ENCODE measurements around the gene MYL7. TPM values are rescaled to one million over a fixed set of nuclear protein-coding genes. Genes with fewer than 3 reads are reported as not detected.

The MYL7 gene
- total RNA-seq, 2 experiments from 2014 or later, result not detected

GRCh38 chr7:44112231-44112996 lies 28.7 kb downstream of the MYL7 start:
- ATAC-seq (no peak), DNase-seq (no peak)
- Mint-ChIP-seq H3K27me3 (no peaks in the 10 kb centered on the region), H3K4me1 (no peaks in the 10 kb centered on the region), H3K27ac (no peak overlapping the region), H3K36me3 (ENCODE audit: low read depth) (peaks cover 36% of the 10 kb centered on the region), H3K9me3 (ENCODE audit: low read depth) (no peaks in the 10 kb centered on the region), H3K4me3 (no peak overlapping the region)
- ChIA-PET POLR2A (interaction anchor here (0.9 kb wide), 1 partner anchor 10 kb away, joined by 4 read pairs; no protein-coding TSS in a partner anchor), CTCF (interaction anchor here (0.9 kb wide), 1 partner anchor 10 kb away, joined by 3 read pairs; no protein-coding TSS in a partner anchor)
- intact Hi-C loops (cut with DNase I, micrococcal nuclease), result no loop called here

- no peaks in the 10 kb centered on the region for H3K9me3 Mint-ChIP-seq (ENCODE audit: low read depth)
- POLR2A ChIA-PET, result interaction anchor here (0.9 kb wide), 1 partner anchor 10 kb away, joined by 4 read pairs; no protein-coding TSS in a partner anchor
- CTCF ChIA-PET, result interaction anchor here (0.9 kb wide), 1 partner anchor 10 kb away, joined by 3 read pairs; no protein-coding TSS in a partner anchor
- ATAC-seq (no peak), DNase-seq (no peak)
- no peaks in the 10 kb centered on the region for H3K4me1 Mint-ChIP-seq
- H3K27ac Mint-ChIP-seq, result no peak overlapping the region
- no peak overlapping the region for H3K4me3 Mint-ChIP-seq
- intact Hi-C loops (cut with DNase I, micrococcal nuclease), result no loop called here
- no peaks in the 10 kb centered on the region for H3K27me3 Mint-ChIP-seq
- peaks cover 32% of the 10 kb centered on the region for H3K36me3 Mint-ChIP-seq (ENCODE audit: low read depth)
Measured at GRCh38 chr7:44111761-44112160, 29.4 kb downstream of the MYL7 start.

- H3K27ac Mint-ChIP-seq, result no peak overlapping the region
- H3K27me3 Mint-ChIP-seq, result no peaks in the 10 kb centered on the region
- no peak overlapping the region for H3K4me3 Mint-ChIP-seq
- no peak for ATAC-seq
- no peaks in the 10 kb centered on the region for H3K9me3 Mint-ChIP-seq (ENCODE audit: low read depth)
- H3K4me1 Mint-ChIP-seq, result peaks cover under 1% of the 10 kb centered on the region
- DNase-seq, result no peak
- H3K36me3 Mint-ChIP-seq (ENCODE audit: low read depth), result peaks cover 34% of the 10 kb centered on the region
- ChIA-PET CTCF (no interaction called here), POLR2A (interaction anchor here (0.9 kb wide), 1 partner anchor 11 kb away, joined by 4 read pairs; no protein-coding TSS in a partner anchor)
- intact Hi-C loops (cut with DNase I, micrococcal nuclease), result no loop called here
Measured at GRCh38 chr7:44110719-44111635, 30.2 kb downstream of the MYL7 start.

- no peak for DNase-seq
- Mint-ChIP-seq H3K4me3 (no peak overlapping the region), H3K27me3 (no peaks in the 10 kb centered on the region), H3K4me1 (peaks cover 10% of the 10 kb centered on the region), H3K27ac (no peak overlapping the region), H3K9me3 (ENCODE audit: low read depth) (no peaks in the 10 kb centered on the region), H3K36me3 (ENCODE audit: low read depth) (peaks cover 30% of the 10 kb centered on the region)
- no peak for ATAC-seq
- ChIA-PET CTCF (interaction anchor here (1.4 to 1.5 kb wide), 2 partner anchors 10 to 12 kb away, joined by 5 to 7 read pairs; no protein-coding TSS in a partner anchor), POLR2A (no interaction called here)
- intact Hi-C loops (cut with DNase I, micrococcal nuclease), result no loop called here
Measured at GRCh38 chr7:44109991-44110390, 31.1 kb downstream of the MYL7 start.

GRCh38 chr7:44108768-44109750 lies 32.1 kb downstream of the MYL7 start:
- Mint-ChIP-seq H3K27me3 (no peaks in the 10 kb centered on the region), H3K36me3 (ENCODE audit: low read depth) (peaks cover 23% of the 10 kb centered on the region), H3K4me1 (peaks cover 10% of the 10 kb centered on the region), H3K9me3 (ENCODE audit: low read depth) (no peaks in the 10 kb centered on the region), H3K27ac (no peak overlapping the region), H3K4me3 (no peak overlapping the region)
- ChIA-PET CTCF (interaction anchor here (1.4 to 1.5 kb wide), 2 partner anchors 11 kb away, joined by 5 to 7 read pairs; no protein-coding TSS in a partner anchor), POLR2A (no interaction called here)
- ATAC-seq, result no peak
- intact Hi-C loops (cut with DNase I, micrococcal nuclease), result no loop called here
- no peak for DNase-seq

GRCh38 chr7:44107961-44108767 lies 33.0 kb downstream of the MYL7 start:
- ATAC-seq (no peak), DNase-seq (no peak)
- Mint-ChIP-seq H3K4me1 (peaks cover 12% of the 10 kb centered on the region), H3K4me3 (no peak overlapping the region), H3K27me3 (peaks cover 2% of the 10 kb centered on the region), H3K36me3 (ENCODE audit: low read depth) (peaks cover 17% of the 10 kb centered on the region), H3K9me3 (ENCODE audit: low read depth) (no peaks in the 10 kb centered on the region), H3K27ac (no peak overlapping the region)
- CTCF ChIA-PET, result no interaction called here
- POLR2A ChIA-PET, result no interaction called here
- intact Hi-C loops (cut with DNase I, micrococcal nuclease), result no loop called here

GRCh38 chr7:44107116-44107960 lies 33.8 kb downstream of the MYL7 start:
- no peak overlapping the region for H3K4me3 Mint-ChIP-seq
- peaks cover 12% of the 10 kb centered on the region for H3K4me1 Mint-ChIP-seq
- H3K27ac Mint-ChIP-seq, result no peak overlapping the region
- no peaks in the 10 kb centered on the region for H3K9me3 Mint-ChIP-seq (ENCODE audit: low read depth)
- peaks cover 11% of the 10 kb centered on the region for H3K36me3 Mint-ChIP-seq (ENCODE audit: low read depth)
- CTCF ChIA-PET, result no interaction called here
- intact Hi-C loops (cut with DNase I, micrococcal nuclease), result no loop called here
- POLR2A ChIA-PET, result no interaction called here
- DNase-seq (no peak), ATAC-seq (no peak)
- peaks cover 4% of the 10 kb centered on the region for H3K27me3 Mint-ChIP-seq

GRCh38 chr7:44106311-44107065 lies 34.6 kb downstream of the MYL7 start:
- POLR2A ChIA-PET, result no interaction called here
- Mint-ChIP-seq H3K27ac (no peak overlapping the region), H3K27me3 (peaks cover 4% of the 10 kb centered on the region), H3K4me3 (no peak overlapping the region), H3K4me1 (peaks cover 12% of the 10 kb centered on the region), H3K9me3 (ENCODE audit: low read depth) (no peaks in the 10 kb centered on the region), H3K36me3 (ENCODE audit: low read depth) (peaks cover 3% of the 10 kb centered on the region)
- CTCF ChIA-PET, result interaction anchor here (0.7 kb wide), 1 partner anchor 19 kb away, joined by 4 read pairs; no protein-coding TSS in a partner anchor
- intact Hi-C loops (cut with DNase I, micrococcal nuclease), result no loop called here
- no peak for ATAC-seq
- DNase-seq, result no peak

- H3K36me3 Mint-ChIP-seq (ENCODE audit: low read depth), result peaks cover 3% of the 10 kb centered on the region
- H3K4me3 Mint-ChIP-seq, result peak overlapping the region; percentile 76
- H3K4me1 Mint-ChIP-seq, result peaks cover 12% of the 10 kb centered on the region
- DNase-seq, result no peak
- H3K27me3 Mint-ChIP-seq, result peaks cover 4% of the 10 kb centered on the region
- no peak overlapping the region for H3K27ac Mint-ChIP-seq
- intact Hi-C loops (cut with DNase I, micrococcal nuclease), result loop anchor here in 1 of 2 experiments (2.0 kb wide), 1 partner anchor 23 kb away; the partner anchor contains the start of gene POLM
- CTCF ChIA-PET, result no interaction called here
- no peak for ATAC-seq
- no peaks in the 10 kb centered on the region for H3K9me3 Mint-ChIP-seq (ENCODE audit: low read depth)
- POLR2A ChIA-PET, result no interaction called here
Measured at GRCh38 chr7:44105832-44106231, 35.3 kb downstream of the MYL7 start.
